Measurements from ENCODE around the gene PGD. TPM values are rescaled to one million over a fixed set of nuclear protein-coding genes. Genes with fewer than 3 reads are reported as not detected.

The PGD gene
- total RNA-seq, 4 donors from 2014 or later, result 13.8 to 79.7 (median 37.5) TPM

- no peak overlapping the region for H3K4me3 ChIP-seq
- peak in 1 of 2 donors; percentile 30 for DNase-seq
- no peaks in the 10 kb centered on the region for H3K9me3 ChIP-seq
- H3K4me1 ChIP-seq, result no peaks in the 10 kb centered on the region
- peak overlapping the region; percentile 40 to 68 for H3K27ac ChIP-seq
- intact Hi-C loops (cut with DNase I; ENCODE audit: low total_unique reads), result no loop called here
- TF ChIP-seq POLR2A (IDR thresholded peaks at IDR 0.05), result no peak
- TF ChIP-seq, protein P1, sequence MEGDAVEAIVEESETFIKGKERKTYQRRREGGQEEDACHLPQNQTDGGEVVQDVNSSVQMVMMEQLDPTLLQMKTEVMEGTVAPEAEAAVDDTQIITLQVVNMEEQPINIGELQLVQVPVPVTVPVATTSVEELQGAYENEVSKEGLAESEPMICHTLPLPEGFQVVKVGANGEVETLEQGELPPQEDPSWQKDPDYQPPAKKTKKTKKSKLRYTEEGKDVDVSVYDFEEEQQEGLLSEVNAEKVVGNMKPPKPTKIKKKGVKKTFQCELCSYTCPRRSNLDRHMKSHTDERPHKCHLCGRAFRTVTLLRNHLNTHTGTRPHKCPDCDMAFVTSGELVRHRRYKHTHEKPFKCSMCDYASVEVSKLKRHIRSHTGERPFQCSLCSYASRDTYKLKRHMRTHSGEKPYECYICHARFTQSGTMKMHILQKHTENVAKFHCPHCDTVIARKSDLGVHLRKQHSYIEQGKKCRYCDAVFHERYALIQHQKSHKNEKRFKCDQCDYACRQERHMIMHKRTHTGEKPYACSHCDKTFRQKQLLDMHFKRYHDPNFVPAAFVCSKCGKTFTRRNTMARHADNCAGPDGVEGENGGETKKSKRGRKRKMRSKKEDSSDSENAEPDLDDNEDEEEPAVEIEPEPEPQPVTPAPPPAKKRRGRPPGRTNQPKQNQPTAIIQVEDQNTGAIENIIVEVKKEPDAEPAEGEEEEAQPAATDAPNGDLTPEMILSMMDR (IDR thresholded peaks at IDR 0.05), result peak in 1 of 4 experiments; percentile 2
- no peaks in the 10 kb centered on the region for H3K27me3 ChIP-seq
- H3K36me3 ChIP-seq, result no peaks in the 10 kb centered on the region
Observed at GRCh38 chr1:10387677-10388386, 11.0 kb upstream of the PGD start.

DNA sequence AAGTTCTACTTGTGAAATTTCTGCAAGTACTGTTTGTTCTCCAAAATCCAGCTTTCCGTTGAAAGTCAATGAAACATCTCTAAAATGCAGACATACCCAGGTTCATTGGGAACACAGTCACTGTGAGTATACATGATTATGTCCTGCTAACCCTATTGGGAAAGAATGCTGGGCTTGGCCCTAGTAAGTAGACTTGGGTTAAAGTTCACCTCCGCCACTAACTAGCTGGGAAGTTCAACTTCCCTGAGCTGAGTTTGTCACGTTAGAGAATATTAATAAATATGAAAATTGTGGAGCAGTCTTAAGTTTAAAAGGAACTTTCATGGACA is 10.5 kb upstream of the PGD start:
- DNase-seq, result no peak
- H3K4me1 ChIP-seq, result no peaks in the 10 kb centered on the region
- H3K36me3 ChIP-seq, result no peaks in the 10 kb centered on the region
- intact Hi-C loops (cut with DNase I; ENCODE audit: low total_unique reads), result no loop called here
- no peaks in the 10 kb centered on the region for H3K27me3 ChIP-seq
- no peak overlapping the region for H3K4me3 ChIP-seq
- H3K27ac ChIP-seq, result no peak overlapping the region
- no peaks in the 10 kb centered on the region for H3K9me3 ChIP-seq
- TF ChIP-seq, protein P1 (IDR thresholded peaks at IDR 0.05), result no peak
- TF ChIP-seq POLR2A (IDR thresholded peaks at IDR 0.05), result no peak

DNA sequence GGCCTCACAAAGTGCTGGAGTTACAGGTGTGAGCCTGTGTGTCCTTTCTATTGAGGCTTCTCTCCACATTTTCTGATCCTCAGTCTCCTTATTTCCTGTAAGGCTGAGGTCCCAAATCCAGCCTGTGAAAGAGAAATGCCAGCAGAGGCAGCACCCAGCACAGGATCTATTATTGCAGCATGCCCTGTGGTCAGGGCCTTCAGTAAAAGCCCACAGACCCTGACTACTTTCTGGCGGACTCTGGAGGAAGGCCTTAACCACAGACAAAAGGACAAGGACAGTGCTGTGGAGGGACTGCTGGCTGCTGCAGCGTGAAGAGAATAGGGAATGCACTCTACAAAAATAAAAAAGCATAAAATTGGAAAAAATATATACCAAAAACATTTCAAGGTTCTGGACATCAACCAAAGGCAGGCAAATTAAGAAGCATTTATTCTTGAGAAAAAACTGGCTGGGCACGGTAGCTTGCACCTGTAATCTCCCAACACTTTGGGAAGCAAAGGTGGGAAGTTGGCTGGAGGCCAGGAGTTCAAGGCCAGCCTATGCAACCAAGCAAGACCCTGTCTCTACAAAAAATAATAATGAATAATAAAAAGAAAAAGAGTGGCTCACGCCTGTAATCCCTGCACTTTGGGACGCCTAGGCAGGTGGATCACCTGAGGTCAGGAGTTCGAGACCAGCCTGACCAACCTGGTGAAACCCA is 9.4 kb upstream of the PGD start:
- Histone ChIP-seq H3K36me3 (no peaks in the 10 kb centered on the region), H3K9me3 (no peaks in the 10 kb centered on the region), H3K4me3 (no peak overlapping the region), H3K4me1 (no peaks in the 10 kb centered on the region), H3K27ac (no peak overlapping the region), H3K27me3 (no peaks in the 10 kb centered on the region)
- no peak for TF ChIP-seq POLR2A (IDR thresholded peaks at IDR 0.05)
- TF ChIP-seq, protein P1 (IDR thresholded peaks at IDR 0.05), result no peak
- no peak for DNase-seq
- intact Hi-C loops (cut with DNase I; ENCODE audit: low total_unique reads), result no loop called here

GRCh38 chr1:10396870-10397269 is 2.0 kb upstream of the PGD start:
- H3K4me1 ChIP-seq, result no peaks in the 10 kb centered on the region
- no peaks in the 10 kb centered on the region for H3K9me3 ChIP-seq
- TF ChIP-seq, protein P1 (IDR thresholded peaks at IDR 0.05), result no peak
- no peak for TF ChIP-seq POLR2A (IDR thresholded peaks at IDR 0.05)
- no peak overlapping the region for H3K27ac ChIP-seq
- no peak overlapping the region for H3K4me3 ChIP-seq
- no peaks in the 10 kb centered on the region for H3K27me3 ChIP-seq
- no peak for DNase-seq
- intact Hi-C loops (cut with DNase I; ENCODE audit: low total_unique reads), result no loop called here
- no peaks in the 10 kb centered on the region for H3K36me3 ChIP-seq

DNA sequence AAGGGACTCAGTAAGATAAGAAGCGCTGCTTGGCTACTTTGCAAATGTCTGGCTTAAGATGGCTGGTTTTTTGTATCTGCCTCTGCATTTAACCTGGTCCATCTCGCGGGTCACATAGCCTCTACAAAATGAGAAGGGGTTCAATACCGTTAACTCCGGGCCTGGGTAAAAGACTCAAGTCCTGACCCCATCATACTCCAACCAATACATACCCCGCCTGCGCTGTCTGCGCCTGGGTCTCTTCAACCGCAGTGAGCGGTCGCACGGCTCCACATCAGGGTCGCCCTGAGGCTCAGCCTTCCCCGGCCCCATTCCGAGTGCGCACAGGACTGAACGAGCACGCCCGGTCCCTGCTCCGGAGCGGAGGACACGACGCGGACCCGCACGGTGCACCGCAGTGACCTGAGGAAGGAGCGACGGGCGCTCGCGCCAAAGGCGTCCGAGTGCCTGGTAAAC is 558 bp upstream of the PGD start:
- H3K27ac ChIP-seq, result peak overlapping the region; percentile 23 to 47
- H3K9me3 ChIP-seq, result no peaks in the 10 kb centered on the region
- H3K36me3 ChIP-seq, result no peaks in the 10 kb centered on the region
- intact Hi-C loops (cut with DNase I; ENCODE audit: low total_unique reads), result no loop called here
- H3K27me3 ChIP-seq, result no peaks in the 10 kb centered on the region
- DNase-seq, result no peak
- H3K4me1 ChIP-seq, result no peaks in the 10 kb centered on the region
- peak overlapping the region; percentile 77 to 91 for H3K4me3 ChIP-seq
- TF ChIP-seq POLR2A (IDR thresholded peaks at IDR 0.05), result no peak
- TF ChIP-seq, protein P1 (IDR thresholded peaks at IDR 0.05), result no peak

Data from uterus (tissue), 4 donors.